Gastroesophageal sphincter (tissue), 4 donors: ENCODE measurements around the gene HNF1B. TPM values are rescaled to one million over a fixed set of nuclear protein-coding genes. Genes with fewer than 3 reads are reported as not detected.

Experiments
- ATAC-seq: fragments of 150-250 bp; one replicate; pipeline ENCODE4 v1.9.1; 2016; ENCODE audit warnings: mild to moderate bottlenecking, moderate library complexity
- H3K27ac ChIP-seq, 4 donors: fragments of 200-600 bp; sonication (generic) in 3 of 4; 1 replicate in 3 of 4; 2 replicates in 1 of 4; pipeline ENCODE4 v1.5.1; 2016 to 2019
- H3K27me3 ChIP-seq: fragments of 200-600 bp; sonication (generic); one replicate; pipeline ENCODE4 v1.5.1; 2019
- H3K36me3 ChIP-seq, 2 donors: fragments of 200-600 bp; sonication (generic); one replicate each; pipeline ENCODE4 v1.5.1; 2019; ENCODE audit warnings: control low read depth in 1 of 2
- H3K4me1 ChIP-seq, 3 donors: fragments of 200-600 bp; sonication (generic); 1 replicate in 2 of 3; 2 replicates in 1 of 3; pipeline ENCODE4 v1.5.1; 2016 to 2019; ENCODE audit warnings: control low read depth in 2 of 3
- H3K4me3 ChIP-seq, 2 donors: fragments of 200-600 bp; sonication (generic); one replicate each; pipeline ENCODE4 v1.5.1; 2019; ENCODE audit warnings: mild to moderate bottlenecking in 1 of 2, moderate library complexity in 1 of 2
- H3K9me3 ChIP-seq, 3 donors: fragments of 200-600 bp; sonication (generic); one replicate each; pipeline ENCODE4 v1.5.1; 2017 to 2019; ENCODE audit warnings: control low read depth in 2 of 3
- CTCF ChIP-seq, 4 experiments: fragments of 200-600 bp in 2 of 4; fragments of 450-650 bp in 2 of 4; sonication (generic) in 1 of 4; IDR thresholded peaks; one replicate each; pipeline ENCODE4 v1.5.1; 2017 to 2019; ENCODE audit warnings: antibody characterized with exemption in 4 of 4, mild to moderate bottlenecking in 2 of 4, moderate library complexity in 2 of 4
- EP300 ChIP-seq: sonication (generic); formaldehyde crosslinking; IDR thresholded peaks from one replicate; pipeline ENCODE4 v1.6.1; 2017; ENCODE audit warnings: antibody characterized with exemption, mild to moderate bottlenecking
- POLR2A ChIP-seq, 2 donors: fragments of 450-650 bp; IDR thresholded peaks; one replicate each; pipeline ENCODE4 v1.6.1; 2017; ENCODE audit warnings: antibody characterized with exemption in 2 of 2, mild to moderate bottlenecking in 2 of 2, moderate library complexity in 1 of 2
- POLR2AphosphoS5 ChIP-seq: sonication (generic); formaldehyde crosslinking; IDR thresholded peaks from one replicate; pipeline ENCODE4 v1.6.1; 2017; ENCODE audit warnings: antibody characterized with exemption
- WGBS, 2 donors: methylation state at CpG; one replicate each; pipeline ENCODE4 v1.1.5; 2018; ENCODE audit warnings: low coverage in 1 of 2; 5-methylcytosine and 5-hydroxymethylcytosine counted together
- total RNA-seq, 4 donors: library from RNA; depleted of rRNA; stranded (reverse); fragments of >200 nt; gene quantifications; one replicate each; pipeline ENCODE4 v1.1.0, GENCODE V29; 2016

HNF1B gene
- total RNA-seq, 4 donors from 2014 or later, result not detected

- TF ChIP-seq CTCF (IDR thresholded peaks at IDR 0.05) (no peak), EP300 (no peak), POLR2A (IDR thresholded peaks at IDR 0.05) (no peak)
- H3K36me3 ChIP-seq, result no peaks in the 10 kb centered on the region
- no peak for ATAC-seq
- H3K27ac ChIP-seq, result no peak overlapping the region
- H3K9me3 ChIP-seq, result no peaks in the 10 kb centered on the region
- WGBS, 2 donors, result 52 to 74% methylated on average over 4 of the region's 4 CpGs
- peaks cover 11% of the 10 kb centered on the region for H3K27me3 ChIP-seq
- no peak overlapping the region for H3K4me3 ChIP-seq
- no peaks in the 10 kb centered on the region for H3K4me1 ChIP-seq
These were observed 23.9 kb downstream of the HNF1B start for GRCh38 chr17:37720989-37721388.

GRCh38 chr17:37719866-37720265, 25.0 kb downstream of the HNF1B start:
- no peak overlapping the region for H3K27ac ChIP-seq
- 88 to 89% methylated on average over 1 to 3 of the region's 4 CpGs for WGBS, 2 donors
- peaks cover 21% of the 10 kb centered on the region for H3K27me3 ChIP-seq
- H3K4me3 ChIP-seq, result no peak overlapping the region
- ATAC-seq, result no peak
- no peaks in the 10 kb centered on the region for H3K9me3 ChIP-seq
- TF ChIP-seq CTCF (IDR thresholded peaks at IDR 0.05), result no peak
- H3K4me1 ChIP-seq, result no peaks in the 10 kb centered on the region
- no peaks in the 10 kb centered on the region for H3K36me3 ChIP-seq

GRCh38 chr17:37718324-37719048, 26.4 kb downstream of the HNF1B start:
- no peak overlapping the region for H3K27ac ChIP-seq
- H3K4me1 ChIP-seq, result no peaks in the 10 kb centered on the region
- H3K4me3 ChIP-seq, result no peak overlapping the region
- no peaks in the 10 kb centered on the region for H3K9me3 ChIP-seq
- H3K27me3 ChIP-seq, result peaks cover 35% of the 10 kb centered on the region
- TF ChIP-seq POLR2A (IDR thresholded peaks at IDR 0.05) (no peak), POLR2AphosphoS5 (no peak), EP300 (no peak), CTCF (IDR thresholded peaks at IDR 0.05) (no peak)
- WGBS, 2 donors, result 80 to 100% methylated on average over 2 to 3 of the region's 3 CpGs
- H3K36me3 ChIP-seq, result no peaks in the 10 kb centered on the region
- ATAC-seq, result no peak

- Histone ChIP-seq H3K27me3 (peaks cover 42% of the 10 kb centered on the region), H3K4me1 (no peaks in the 10 kb centered on the region), H3K4me3 (no peak overlapping the region), H3K9me3 (no peaks in the 10 kb centered on the region), H3K36me3 (no peaks in the 10 kb centered on the region), H3K27ac (no peak overlapping the region)
- WGBS, 2 donors, result 45 to 51% methylated on average over 3 of the region's 3 CpGs
- no peak for ATAC-seq
- TF ChIP-seq POLR2AphosphoS5 (no peak), CTCF (IDR thresholded peaks at IDR 0.05) (no peak), POLR2A (IDR thresholded peaks at IDR 0.05) (no peak), EP300 (no peak)
These were observed 27.1 kb downstream of the HNF1B start for GRCh38 chr17:37717627-37718323.

GRCh38 chr17:37714897-37715296, 30.0 kb downstream of the HNF1B start:
- no peak for ATAC-seq
- H3K4me3 ChIP-seq, result no peak overlapping the region
- 43 to 58% methylated on average over 4 of the region's 4 CpGs for WGBS, 2 donors
- no peak overlapping the region for H3K27ac ChIP-seq
- TF ChIP-seq CTCF (IDR thresholded peaks at IDR 0.05) (no peak), POLR2A (IDR thresholded peaks at IDR 0.05) (no peak), EP300 (no peak), POLR2AphosphoS5 (no peak)
- no peaks in the 10 kb centered on the region for H3K9me3 ChIP-seq
- H3K27me3 ChIP-seq, result peaks cover 63% of the 10 kb centered on the region
- no peaks in the 10 kb centered on the region for H3K36me3 ChIP-seq
- no peaks in the 10 kb centered on the region for H3K4me1 ChIP-seq
